Measurements from ENCODE around the gene SVBP.
A peak's percentile ranks its signal among the peaks of the same experiment; 100 is the strongest.

SVBP gene

DNA sequence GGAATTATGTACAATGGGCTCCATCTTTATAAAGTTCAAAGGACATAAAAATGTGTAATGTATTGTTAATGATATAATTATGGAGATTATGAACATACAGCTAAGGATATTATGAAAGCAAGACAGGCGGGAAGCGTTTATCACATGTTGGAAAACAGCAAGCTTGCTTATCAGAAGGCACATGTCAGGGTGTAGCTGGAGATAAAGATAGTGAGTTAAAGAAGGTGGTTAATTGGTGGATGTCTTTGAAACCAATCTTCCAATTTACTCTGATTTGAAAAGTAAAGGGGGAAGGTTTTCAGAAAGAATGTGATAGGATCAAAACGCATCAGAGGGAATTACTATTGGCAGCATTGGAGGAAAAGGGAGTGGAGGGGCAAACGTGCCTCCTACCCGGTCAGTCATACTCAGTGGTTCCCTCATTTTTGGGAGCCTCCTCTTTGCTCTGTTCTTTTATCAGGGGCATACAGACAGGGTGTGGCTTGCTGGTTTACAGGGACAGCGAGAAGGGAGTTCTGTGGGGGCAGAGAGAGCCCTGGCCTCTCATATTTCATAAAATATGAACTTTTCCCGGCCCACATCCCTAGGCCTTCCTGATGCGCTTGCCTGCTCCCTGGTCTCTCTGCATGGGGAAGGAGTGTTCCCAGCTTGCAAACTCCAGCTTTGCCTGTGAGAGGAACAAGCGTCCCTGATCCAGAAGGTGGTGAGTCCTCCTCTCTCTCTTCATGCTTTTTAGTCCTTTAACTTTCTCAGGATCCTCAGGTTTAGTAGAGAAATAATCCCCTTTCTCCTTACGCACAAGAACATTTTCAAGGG lies 8.0 kb upstream of the SVBP start:
- no peak for DNase-seq (ENCODE audit: low read depth)
- H3K4me3 ChIP-seq (ENCODE audit: low read depth, low read length): no peak overlapping the region
- no peak for TF ChIP-seq MYC (IDR thresholded peaks at IDR 0.05; ENCODE audit: low read depth, low read length)
- TF ChIP-seq POLR2A (IDR thresholded peaks at IDR 0.05; ENCODE audit: extremely low read depth, insufficient read length): no peak
- TF ChIP-seq, protein P1, sequence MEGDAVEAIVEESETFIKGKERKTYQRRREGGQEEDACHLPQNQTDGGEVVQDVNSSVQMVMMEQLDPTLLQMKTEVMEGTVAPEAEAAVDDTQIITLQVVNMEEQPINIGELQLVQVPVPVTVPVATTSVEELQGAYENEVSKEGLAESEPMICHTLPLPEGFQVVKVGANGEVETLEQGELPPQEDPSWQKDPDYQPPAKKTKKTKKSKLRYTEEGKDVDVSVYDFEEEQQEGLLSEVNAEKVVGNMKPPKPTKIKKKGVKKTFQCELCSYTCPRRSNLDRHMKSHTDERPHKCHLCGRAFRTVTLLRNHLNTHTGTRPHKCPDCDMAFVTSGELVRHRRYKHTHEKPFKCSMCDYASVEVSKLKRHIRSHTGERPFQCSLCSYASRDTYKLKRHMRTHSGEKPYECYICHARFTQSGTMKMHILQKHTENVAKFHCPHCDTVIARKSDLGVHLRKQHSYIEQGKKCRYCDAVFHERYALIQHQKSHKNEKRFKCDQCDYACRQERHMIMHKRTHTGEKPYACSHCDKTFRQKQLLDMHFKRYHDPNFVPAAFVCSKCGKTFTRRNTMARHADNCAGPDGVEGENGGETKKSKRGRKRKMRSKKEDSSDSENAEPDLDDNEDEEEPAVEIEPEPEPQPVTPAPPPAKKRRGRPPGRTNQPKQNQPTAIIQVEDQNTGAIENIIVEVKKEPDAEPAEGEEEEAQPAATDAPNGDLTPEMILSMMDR (IDR thresholded peaks at IDR 0.05; ENCODE audit: low read depth, low read length): no peak
- TF ChIP-seq, protein P2, sequence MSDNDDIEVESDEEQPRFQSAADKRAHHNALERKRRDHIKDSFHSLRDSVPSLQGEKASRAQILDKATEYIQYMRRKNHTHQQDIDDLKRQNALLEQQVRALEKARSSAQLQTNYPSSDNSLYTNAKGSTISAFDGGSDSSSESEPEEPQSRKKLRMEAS (IDR thresholded peaks at IDR 0.05; ENCODE audit: low read depth, low read length): no peak

DNA sequence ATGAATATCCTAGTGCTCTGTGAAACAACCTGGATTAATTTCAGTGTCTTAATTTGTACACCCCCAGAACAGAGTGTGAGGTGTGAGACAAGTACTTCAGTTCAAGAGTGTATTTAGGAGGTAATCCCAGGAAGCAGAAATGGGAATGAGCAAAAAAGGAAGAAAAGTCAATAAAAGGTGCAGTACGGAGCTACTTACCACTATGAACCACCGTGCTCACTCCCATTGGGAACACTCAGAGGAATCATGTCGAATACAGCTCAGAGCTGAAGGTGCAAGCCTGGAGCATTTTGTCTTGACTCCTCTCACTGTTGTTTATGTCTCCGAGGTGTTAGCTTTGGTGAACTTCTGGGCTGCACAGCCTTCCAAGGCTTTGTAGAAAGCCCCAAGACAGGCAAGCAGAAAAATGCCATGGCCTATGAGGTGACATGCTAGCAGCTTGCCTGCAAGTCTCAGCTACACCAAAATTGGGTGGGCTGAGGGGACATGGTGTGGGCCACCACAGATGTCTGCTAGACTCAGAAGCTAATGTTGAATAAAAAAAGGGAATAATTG lies 7.4 kb upstream of the SVBP start:
- DNase-seq (ENCODE audit: low read depth): no peak
- H3K4me3 ChIP-seq (ENCODE audit: low read depth, low read length): no peak overlapping the region
- TF ChIP-seq, protein P1 (IDR thresholded peaks at IDR 0.05; ENCODE audit: low read depth, low read length): no peak
- TF ChIP-seq POLR2A (IDR thresholded peaks at IDR 0.05; ENCODE audit: extremely low read depth, insufficient read length): no peak
- TF ChIP-seq, protein P2 (IDR thresholded peaks at IDR 0.05; ENCODE audit: low read depth, low read length): no peak
- no peak for TF ChIP-seq MYC (IDR thresholded peaks at IDR 0.05; ENCODE audit: low read depth, low read length)

DNA sequence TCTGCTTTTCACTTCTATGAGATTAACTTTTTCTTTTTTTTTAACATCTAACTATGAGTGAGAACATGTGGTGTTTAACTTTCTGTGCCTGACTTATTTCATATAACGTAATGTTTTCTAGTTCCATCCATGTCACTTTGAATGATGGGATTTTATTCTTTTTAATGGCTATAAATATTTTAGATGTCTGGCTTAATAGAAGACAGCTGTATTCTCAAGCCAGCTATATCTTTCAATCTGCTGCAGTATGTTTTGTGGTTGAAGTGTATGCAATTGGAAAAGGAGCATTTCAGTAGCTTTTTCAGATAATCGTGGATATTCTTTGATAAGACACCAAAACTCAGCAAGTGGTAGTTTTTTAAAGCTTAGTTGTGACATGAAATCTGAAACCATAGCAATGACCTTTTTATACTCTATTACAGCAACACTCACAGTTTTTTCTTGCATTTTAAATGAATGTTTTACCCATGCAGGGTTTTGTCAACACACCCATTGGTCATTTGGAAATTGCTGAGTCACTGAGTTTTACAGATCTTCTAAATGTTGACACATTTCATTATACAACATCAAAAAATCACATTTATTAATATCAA lies 5.7 kb upstream of the SVBP start:
- no peak overlapping the region for H3K4me3 ChIP-seq (ENCODE audit: low read depth, low read length)

DNA sequence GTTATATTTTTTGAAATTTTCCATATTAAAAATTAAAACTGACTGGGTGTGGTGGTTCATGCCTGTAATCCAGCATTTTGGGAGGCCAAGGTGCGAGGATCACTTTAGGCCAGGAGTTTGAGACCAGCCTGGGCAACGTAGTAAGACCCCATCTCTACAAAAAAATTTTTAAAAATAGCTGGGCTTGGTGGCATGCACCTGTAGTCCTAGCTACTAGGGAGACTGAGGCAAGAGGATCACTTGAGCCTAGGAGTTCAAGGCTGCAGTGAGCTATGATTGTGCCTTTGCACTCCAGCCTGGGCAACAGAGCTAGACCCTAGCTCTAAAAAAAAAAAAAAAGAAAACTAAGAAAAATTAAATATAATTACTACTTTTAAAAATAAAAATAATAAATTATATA lies 4.5 kb upstream of the SVBP start:
- DNase-seq (ENCODE audit: low read depth): no peak
- H3K4me3 ChIP-seq (ENCODE audit: low read depth, low read length): no peak overlapping the region
- TF ChIP-seq POLR2A (IDR thresholded peaks at IDR 0.05; ENCODE audit: extremely low read depth, insufficient read length) (no peak), MYC (IDR thresholded peaks at IDR 0.05; ENCODE audit: low read depth, low read length) (no peak)
- TF ChIP-seq, protein P1 (IDR thresholded peaks at IDR 0.05; ENCODE audit: low read depth, low read length): no peak
- TF ChIP-seq, protein P2 (IDR thresholded peaks at IDR 0.05; ENCODE audit: low read depth, low read length): no peak

More for the DNA sequence above, 5.7 kb upstream of the SVBP start:
- TF ChIP-seq, protein P2 (IDR thresholded peaks at IDR 0.05; ENCODE audit: low read depth, low read length): no peak
- TF ChIP-seq, protein P1 (IDR thresholded peaks at IDR 0.05; ENCODE audit: low read depth, low read length): no peak
- TF ChIP-seq MYC (IDR thresholded peaks at IDR 0.05; ENCODE audit: low read depth, low read length) (no peak), POLR2A (IDR thresholded peaks at IDR 0.05; ENCODE audit: extremely low read depth, insufficient read length) (no peak)
- DNase-seq (ENCODE audit: low read depth): peak; percentile 39

DNA sequence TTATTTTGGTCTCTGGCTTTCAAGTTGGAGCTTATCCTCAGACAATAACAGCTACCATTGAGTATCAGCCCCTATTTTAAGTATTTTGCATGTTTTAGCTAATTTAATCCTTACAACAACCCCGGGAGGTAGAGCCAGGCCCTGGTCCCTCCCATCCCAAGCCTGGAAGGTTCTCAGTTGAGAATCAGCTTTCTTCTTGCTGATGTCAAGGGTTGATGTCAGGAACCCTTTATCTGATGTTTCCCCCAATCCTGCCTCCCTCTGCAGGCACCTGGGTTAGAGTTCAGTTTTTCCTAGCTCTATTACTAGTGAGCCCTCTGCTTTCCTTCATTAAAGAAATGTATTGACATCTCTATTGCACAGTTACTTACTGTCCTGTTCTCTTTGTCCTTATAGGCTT lies 3.6 kb upstream of the SVBP start:
- H3K4me3 ChIP-seq (ENCODE audit: low read depth, low read length): no peak overlapping the region
- TF ChIP-seq MYC (IDR thresholded peaks at IDR 0.05; ENCODE audit: low read depth, low read length): no peak
- TF ChIP-seq, protein P2 (IDR thresholded peaks at IDR 0.05; ENCODE audit: low read depth, low read length): no peak
- TF ChIP-seq, protein P1 (IDR thresholded peaks at IDR 0.05; ENCODE audit: low read depth, low read length): no peak
- TF ChIP-seq POLR2A (IDR thresholded peaks at IDR 0.05; ENCODE audit: extremely low read depth, insufficient read length): no peak
- DNase-seq (ENCODE audit: low read depth): no peak

All from NB4 (cell line).